ENCODE measurements around the gene SPATA9. TPM values are rescaled to one million over a fixed set of nuclear protein-coding genes. Genes with fewer than 3 reads are reported as not detected.

SPATA9 gene
- total and polyA plus RNA-seq, 2 of the 13 experiments (the other 11 are each of a cell fraction or from before 2014, with no cell fraction given) = not detected

DNA sequence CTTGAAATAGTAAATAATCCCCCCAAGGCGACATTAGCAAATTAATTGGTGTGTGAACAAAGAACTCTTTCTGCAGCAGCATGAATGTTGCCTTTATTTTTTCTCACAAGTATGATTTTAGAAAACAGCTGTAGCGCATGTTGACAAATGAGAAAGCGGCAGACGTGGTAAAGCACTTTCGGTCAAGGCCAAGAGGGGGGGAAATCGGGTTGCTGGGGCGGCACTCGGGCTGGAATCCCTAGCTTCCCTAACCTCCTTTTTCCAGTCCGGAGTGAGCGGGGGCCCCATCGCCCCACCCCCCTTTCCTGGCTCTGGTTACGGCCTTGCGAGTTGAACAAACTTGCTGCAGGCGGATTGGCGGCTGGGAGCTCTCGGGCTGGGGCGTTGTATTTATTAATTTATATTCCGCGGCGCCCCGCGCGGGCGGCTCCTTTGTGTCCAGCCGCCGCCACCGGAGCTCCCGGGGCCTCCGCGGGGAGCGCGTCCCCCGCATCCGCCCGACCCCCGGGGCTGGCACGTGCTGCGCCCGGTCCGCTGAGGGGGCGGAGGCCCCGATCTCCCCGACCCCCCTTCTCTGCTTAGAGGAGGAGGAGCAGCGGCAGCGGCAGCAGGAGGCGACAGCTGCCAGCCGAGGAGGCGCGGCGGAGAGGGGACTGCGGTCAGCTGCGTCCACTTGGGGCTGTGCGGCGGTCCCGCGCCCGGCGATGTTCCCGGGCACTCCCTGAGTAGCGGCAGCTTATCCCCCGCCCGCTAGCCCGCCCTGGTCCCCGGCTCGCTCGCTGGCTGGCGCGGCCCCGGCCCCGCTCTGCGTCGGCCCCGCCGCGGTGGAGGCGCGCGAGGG is 48.2 kb upstream of the SPATA9 start, which contains the start of gene RHOBTB3 (continued):
- TF ChIP-seq ZNF724P (CRISPR knock-in tag; IDR thresholded peaks at IDR 0.05; ENCODE audit: borderline replicate concordance) (no peak; the same call in 1 of the 2 replicates), HOXA5 (CRISPR knock-in tag; IDR thresholded peaks at IDR 0.05) (no peak), ZNF446 (CRISPR knock-in tag; IDR thresholded peaks at IDR 0.05) (peak; percentile 63; the same call in 1 of the 2 replicates), ZKSCAN5 (CRISPR knock-in tag; IDR thresholded peaks at IDR 0.05) (no peak), KDM2A (CRISPR knock-in tag; IDR thresholded peaks at IDR 0.05; ENCODE audit: borderline replicate concordance, low read depth) (peak; percentile 67), HNRNPH1 (optimal IDR thresholded peaks at IDR 0.05; ENCODE audit: low read depth, low read length) (no peak), KLF16 (CRISPR knock-in tag; IDR thresholded peaks at IDR 0.05) (peak in 1 of 2 experiments; percentile 64; a peak in 1 of 4 replicates), NFYB (CRISPR knock-in tag; IDR thresholded peaks at IDR 0.05) (no peak), NFIC (IDR thresholded peaks at IDR 0.05; ENCODE audit: low read length) (no peak), ZSCAN20 (CRISPR knock-in tag; IDR thresholded peaks at IDR 0.05; ENCODE audit: borderline replicate concordance) (0 out of 2 replicates have a peak, but pooled peaks have one; percentile 28), ZNF558 (CRISPR knock-in tag; IDR thresholded peaks at IDR 0.05; ENCODE audit: borderline replicate concordance) (no peak; the same call in 1 of the 2 replicates), PRPF4 (IDR thresholded peaks at IDR 0.05; ENCODE audit: low read depth, low read length, poor library complexity, severe bottlenecking) (no peak)
- TF ChIP-seq, protein P1, sequence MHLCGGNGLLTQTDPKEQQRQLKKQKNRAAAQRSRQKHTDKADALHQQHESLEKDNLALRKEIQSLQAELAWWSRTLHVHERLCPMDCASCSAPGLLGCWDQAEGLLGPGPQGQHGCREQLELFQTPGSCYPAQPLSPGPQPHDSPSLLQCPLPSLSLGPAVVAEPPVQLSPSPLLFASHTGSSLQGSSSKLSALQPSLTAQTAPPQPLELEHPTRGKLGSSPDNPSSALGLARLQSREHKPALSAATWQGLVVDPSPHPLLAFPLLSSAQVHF (CRISPR knock-in tag; IDR thresholded peaks at IDR 0.05) = no peak; the same call in 1 of the 2 replicates
- TF ChIP-seq, protein P2, sequence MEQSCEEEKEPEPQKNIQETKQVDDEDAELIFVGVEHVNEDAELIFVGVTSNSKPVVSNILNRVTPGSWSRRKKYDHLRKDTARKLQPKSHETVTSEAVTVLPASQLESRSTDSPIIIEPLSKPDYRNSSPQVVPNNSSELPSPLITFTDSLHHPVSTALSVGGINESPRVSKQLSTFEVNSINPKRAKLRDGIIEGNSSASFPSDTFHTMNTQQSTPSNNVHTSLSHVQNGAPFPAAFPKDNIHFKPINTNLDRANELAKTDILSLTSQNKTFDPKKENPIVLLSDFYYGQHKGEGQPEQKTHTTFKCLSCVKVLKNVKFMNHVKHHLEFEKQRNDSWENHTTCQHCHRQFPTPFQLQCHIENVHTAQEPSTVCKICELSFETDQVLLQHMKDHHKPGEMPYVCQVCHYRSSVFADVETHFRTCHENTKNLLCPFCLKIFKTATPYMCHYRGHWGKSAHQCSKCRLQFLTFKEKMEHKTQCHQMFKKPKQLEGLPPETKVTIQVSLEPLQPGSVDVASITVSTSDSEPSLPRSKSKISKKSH (CRISPR knock-in tag; IDR thresholded peaks at IDR 0.05; ENCODE audit: borderline replicate concordance) = no peak
- TF ChIP-seq, protein P3, sequence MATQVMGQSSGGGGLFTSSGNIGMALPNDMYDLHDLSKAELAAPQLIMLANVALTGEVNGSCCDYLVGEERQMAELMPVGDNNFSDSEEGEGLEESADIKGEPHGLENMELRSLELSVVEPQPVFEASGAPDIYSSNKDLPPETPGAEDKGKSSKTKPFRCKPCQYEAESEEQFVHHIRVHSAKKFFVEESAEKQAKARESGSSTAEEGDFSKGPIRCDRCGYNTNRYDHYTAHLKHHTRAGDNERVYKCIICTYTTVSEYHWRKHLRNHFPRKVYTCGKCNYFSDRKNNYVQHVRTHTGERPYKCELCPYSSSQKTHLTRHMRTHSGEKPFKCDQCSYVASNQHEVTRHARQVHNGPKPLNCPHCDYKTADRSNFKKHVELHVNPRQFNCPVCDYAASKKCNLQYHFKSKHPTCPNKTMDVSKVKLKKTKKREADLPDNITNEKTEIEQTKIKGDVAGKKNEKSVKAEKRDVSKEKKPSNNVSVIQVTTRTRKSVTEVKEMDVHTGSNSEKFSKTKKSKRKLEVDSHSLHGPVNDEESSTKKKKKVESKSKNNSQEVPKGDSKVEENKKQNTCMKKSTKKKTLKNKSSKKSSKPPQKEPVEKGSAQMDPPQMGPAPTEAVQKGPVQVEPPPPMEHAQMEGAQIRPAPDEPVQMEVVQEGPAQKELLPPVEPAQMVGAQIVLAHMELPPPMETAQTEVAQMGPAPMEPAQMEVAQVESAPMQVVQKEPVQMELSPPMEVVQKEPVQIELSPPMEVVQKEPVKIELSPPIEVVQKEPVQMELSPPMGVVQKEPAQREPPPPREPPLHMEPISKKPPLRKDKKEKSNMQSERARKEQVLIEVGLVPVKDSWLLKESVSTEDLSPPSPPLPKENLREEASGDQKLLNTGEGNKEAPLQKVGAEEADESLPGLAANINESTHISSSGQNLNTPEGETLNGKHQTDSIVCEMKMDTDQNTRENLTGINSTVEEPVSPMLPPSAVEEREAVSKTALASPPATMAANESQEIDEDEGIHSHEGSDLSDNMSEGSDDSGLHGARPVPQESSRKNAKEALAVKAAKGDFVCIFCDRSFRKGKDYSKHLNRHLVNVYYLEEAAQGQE (IDR thresholded peaks at IDR 0.05; ENCODE audit: borderline replicate concordance in 1 of 2, low read depth in 1 of 2, low read length in 2 of 2) = no peak
- TF ChIP-seq, protein P4, sequence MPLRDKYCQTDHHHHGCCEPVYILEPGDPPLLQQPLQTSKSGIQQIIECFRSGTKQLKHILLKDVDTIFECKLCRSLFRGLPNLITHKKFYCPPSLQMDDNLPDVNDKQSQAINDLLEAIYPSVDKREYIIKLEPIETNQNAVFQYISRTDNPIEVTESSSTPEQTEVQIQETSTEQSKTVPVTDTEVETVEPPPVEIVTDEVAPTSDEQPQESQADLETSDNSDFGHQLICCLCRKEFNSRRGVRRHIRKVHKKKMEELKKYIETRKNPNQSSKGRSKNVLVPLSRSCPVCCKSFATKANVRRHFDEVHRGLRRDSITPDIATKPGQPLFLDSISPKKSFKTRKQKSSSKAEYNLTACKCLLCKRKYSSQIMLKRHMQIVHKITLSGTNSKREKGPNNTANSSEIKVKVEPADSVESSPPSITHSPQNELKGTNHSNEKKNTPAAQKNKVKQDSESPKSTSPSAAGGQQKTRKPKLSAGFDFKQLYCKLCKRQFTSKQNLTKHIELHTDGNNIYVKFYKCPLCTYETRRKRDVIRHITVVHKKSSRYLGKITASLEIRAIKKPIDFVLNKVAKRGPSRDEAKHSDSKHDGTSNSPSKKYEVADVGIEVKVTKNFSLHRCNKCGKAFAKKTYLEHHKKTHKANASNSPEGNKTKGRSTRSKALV (CRISPR knock-in tag; IDR thresholded peaks at IDR 0.05) = no peak; the same call in 1 of the 2 replicates
- TF ChIP-seq, protein P5, sequence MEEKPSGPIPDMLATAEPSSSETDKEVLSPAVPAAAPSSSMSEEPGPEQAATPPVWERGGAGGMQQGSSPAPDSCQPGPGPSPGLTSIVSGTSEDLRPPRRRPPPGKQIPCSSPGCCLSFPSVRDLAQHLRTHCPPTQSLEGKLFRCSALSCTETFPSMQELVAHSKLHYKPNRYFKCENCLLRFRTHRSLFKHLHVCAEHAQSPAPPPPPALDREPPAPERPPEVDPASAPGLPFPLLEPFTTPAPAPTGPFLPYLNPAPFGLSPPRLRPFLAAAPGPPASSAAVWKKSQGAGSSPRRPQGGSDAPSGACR (CRISPR knock-in tag; IDR thresholded peaks at IDR 0.05) = no peak; the same call in 1 of the 2 replicates
